Measurements from ENCODE around the gene SELENOM.

Gene SELENOM

GRCh38 chr22:31096657-31097279, 10.6 kb downstream of the SELENOM start:
- Histone ChIP-seq H3K4me2 (ENCODE audit: low read depth, low read length) (no peak overlapping the region), H3K27ac (ENCODE audit: low read length) (no peak overlapping the region), H3K9ac (ENCODE audit: low read length) (no peak overlapping the region), H3K4me3 (ENCODE audit: low read length) (no peak overlapping the region), H3K9me3 (replicated peaks; ENCODE audit: insufficient read depth, low read length) (no peaks in the 10 kb centered on the region), H3K9me2 (replicated peaks; ENCODE audit: insufficient read depth, low read length) (no peaks in the 10 kb centered on the region), H3K79me2 (ENCODE audit: low read length) (no peaks in the 10 kb centered on the region), H3F3A (ENCODE audit: insufficient read depth, low read length) (no peaks in the 10 kb centered on the region), H3K4me1 (ENCODE audit: low read length) (no peaks in the 10 kb centered on the region), H3K36me3 (replicated peaks; ENCODE audit: insufficient read depth, low read length) (no peaks in the 10 kb centered on the region), H4K20me1 (ENCODE audit: insufficient read depth, low read length) (no peaks in the 10 kb centered on the region), H3K27me3 (replicated peaks; ENCODE audit: insufficient read depth, low read length) (no peaks in the 10 kb centered on the region), H2AFZ (ENCODE audit: low read length) (no peak overlapping the region)
- TF ChIP-seq EZH2 (optimal IDR thresholded peaks at IDR 0.05; ENCODE audit: low read depth, low read length) (no peak), CTCF (IDR thresholded peaks at IDR 0.05; ENCODE audit: low read length) (no peak)
- DNase-seq: no peak

GRCh38 chr22:31095637-31096249, 11.6 kb downstream of the SELENOM start:
- no peak for DNase-seq
- Histone ChIP-seq H3K27me3 (replicated peaks; ENCODE audit: insufficient read depth, low read length) (no peaks in the 10 kb centered on the region), H3K27ac (ENCODE audit: low read length) (no peak overlapping the region), H3K9ac (ENCODE audit: low read length) (no peak overlapping the region), H3K4me1 (ENCODE audit: low read length) (no peaks in the 10 kb centered on the region), H3F3A (ENCODE audit: insufficient read depth, low read length) (no peaks in the 10 kb centered on the region), H3K36me3 (replicated peaks; ENCODE audit: insufficient read depth, low read length) (no peaks in the 10 kb centered on the region), H3K4me2 (ENCODE audit: low read depth, low read length) (no peak overlapping the region), H3K4me3 (ENCODE audit: low read length) (no peak overlapping the region), H3K9me3 (replicated peaks; ENCODE audit: insufficient read depth, low read length) (no peaks in the 10 kb centered on the region), H4K20me1 (ENCODE audit: insufficient read depth, low read length) (no peaks in the 10 kb centered on the region), H3K79me2 (ENCODE audit: low read length) (no peaks in the 10 kb centered on the region), H2AFZ (ENCODE audit: low read length) (no peak overlapping the region), H3K9me2 (replicated peaks; ENCODE audit: insufficient read depth, low read length) (no peaks in the 10 kb centered on the region)
- TF ChIP-seq EZH2 (optimal IDR thresholded peaks at IDR 0.05; ENCODE audit: low read depth, low read length) (no peak), EZH2phosphoT487 (IDR thresholded peaks at IDR 0.05; ENCODE audit: low read length) (no peak), CTCF (IDR thresholded peaks at IDR 0.05; ENCODE audit: low read length) (no peak)

- H3K4me1 ChIP-seq (ENCODE audit: low read length): no peaks in the 10 kb centered on the region
- H3F3A ChIP-seq (ENCODE audit: insufficient read depth, low read length): no peaks in the 10 kb centered on the region
- no peaks in the 10 kb centered on the region for H3K27me3 ChIP-seq (replicated peaks; ENCODE audit: insufficient read depth, low read length)
- H3K9me3 ChIP-seq (replicated peaks; ENCODE audit: insufficient read depth, low read length): no peaks in the 10 kb centered on the region
- H3K9me2 ChIP-seq (replicated peaks; ENCODE audit: insufficient read depth, low read length): no peaks in the 10 kb centered on the region
- no peak overlapping the region for H3K27ac ChIP-seq (ENCODE audit: low read length)
- H4K20me1 ChIP-seq (ENCODE audit: insufficient read depth, low read length): no peaks in the 10 kb centered on the region
- DNase-seq: no peak
- no peaks in the 10 kb centered on the region for H3K79me2 ChIP-seq (ENCODE audit: low read length)
- no peak overlapping the region for H3K9ac ChIP-seq (ENCODE audit: low read length)
- H3K4me2 ChIP-seq (ENCODE audit: low read depth, low read length): no peak overlapping the region
- no peaks in the 10 kb centered on the region for H3K36me3 ChIP-seq (replicated peaks; ENCODE audit: insufficient read depth, low read length)
- no peak overlapping the region for H3K4me3 ChIP-seq (ENCODE audit: low read length)
- TF ChIP-seq CTCF (IDR thresholded peaks at IDR 0.05; ENCODE audit: low read length): no peak
- no peak for TF ChIP-seq EZH2phosphoT487 (IDR thresholded peaks at IDR 0.05; ENCODE audit: low read length)
- TF ChIP-seq EZH2 (optimal IDR thresholded peaks at IDR 0.05; ENCODE audit: low read depth, low read length): no peak
- H2AFZ ChIP-seq (ENCODE audit: low read length): no peak overlapping the region
These were observed 12.6 kb downstream of the SELENOM start for GRCh38 chr22:31094741-31095140.
